GM21737 (cell line): Measurements from ENCODE around the gene ECM1.
A peak's percentile ranks its signal among the peaks of the same experiment; 100 is the strongest.

Source experiments
- ATAC-seq: cut with Tn5 transposase; IDR thresholded peaks from one replicate; pipeline ENCODE4 v1.9.1; 2021; ENCODE audit warnings: mild to moderate bottlenecking, moderate library complexity; ENCODE audit not compliant: unreplicated experiment

Gene ECM1

DNA sequence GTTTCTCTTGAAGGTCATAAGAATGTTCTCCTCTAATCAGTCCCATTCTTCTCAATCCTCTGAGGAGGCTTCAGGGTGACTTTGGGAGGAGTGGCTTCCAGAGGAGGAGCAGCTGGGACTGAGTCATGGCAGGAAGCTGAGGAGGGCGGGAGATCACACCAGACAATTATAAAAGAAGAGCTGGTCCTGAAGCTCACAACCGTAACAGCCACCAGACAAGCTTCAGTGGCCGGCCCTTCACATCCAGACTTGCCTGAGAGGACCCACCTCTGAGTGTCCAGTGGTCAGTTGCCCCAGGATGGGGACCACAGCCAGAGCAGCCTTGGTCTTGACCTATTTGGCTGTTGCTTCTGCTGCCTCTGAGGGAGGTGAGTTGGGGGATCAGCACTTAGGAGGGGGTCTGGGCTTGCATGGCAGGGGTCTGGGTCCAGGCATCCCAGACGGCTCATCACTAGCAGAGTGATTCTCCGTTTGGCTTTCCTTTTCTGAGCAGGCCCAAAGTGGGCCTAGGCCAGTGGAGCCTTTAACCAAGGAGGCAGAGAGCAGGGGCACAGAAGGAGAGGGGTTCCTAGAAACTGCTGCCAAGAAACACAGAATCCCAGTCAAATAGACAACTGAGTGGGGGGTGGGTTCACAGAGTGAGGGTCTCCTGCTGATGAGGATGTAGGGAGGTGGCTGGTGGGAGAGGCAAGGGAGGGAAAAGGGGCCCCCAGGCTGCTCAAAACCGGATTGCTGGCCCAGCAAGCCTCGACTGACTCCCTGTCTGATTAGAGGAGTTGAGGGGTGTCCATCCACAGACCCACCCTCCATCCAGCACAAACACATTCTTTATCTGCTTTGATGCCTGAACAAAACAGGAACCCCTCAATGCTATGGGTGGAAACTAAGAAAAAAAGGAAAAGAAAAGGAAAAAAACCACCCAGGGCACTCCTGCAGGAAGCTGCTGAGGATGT is at the start of gene ECM1:
Gene ECM1, plus strand, starts transcription at position 198 of the 953 bp plus-strand sequence. Its CDS starts 101 bp downstream, at position 299.
- no peak for ATAC-seq

DNA sequence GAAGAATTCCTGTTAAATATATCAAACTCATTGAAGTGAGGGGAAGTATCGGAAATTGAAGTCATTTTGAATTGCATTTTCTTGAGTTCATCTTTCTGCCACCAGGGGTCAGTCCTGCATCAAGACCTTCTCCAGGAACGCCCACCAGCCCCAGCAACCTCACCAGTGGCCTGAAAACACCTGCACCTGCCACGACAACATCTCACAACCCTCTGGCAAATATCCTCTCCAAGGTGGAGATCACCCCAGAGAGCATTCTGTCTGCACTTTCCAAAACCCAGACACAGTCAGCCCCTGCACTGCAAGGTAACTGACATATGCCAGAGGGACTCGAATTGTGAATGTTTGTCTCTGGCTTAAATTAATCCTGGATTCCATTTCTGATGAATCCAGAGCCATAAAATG is 43.5 kb upstream of the ECM1 start:
- no peak for ATAC-seq

DNA sequence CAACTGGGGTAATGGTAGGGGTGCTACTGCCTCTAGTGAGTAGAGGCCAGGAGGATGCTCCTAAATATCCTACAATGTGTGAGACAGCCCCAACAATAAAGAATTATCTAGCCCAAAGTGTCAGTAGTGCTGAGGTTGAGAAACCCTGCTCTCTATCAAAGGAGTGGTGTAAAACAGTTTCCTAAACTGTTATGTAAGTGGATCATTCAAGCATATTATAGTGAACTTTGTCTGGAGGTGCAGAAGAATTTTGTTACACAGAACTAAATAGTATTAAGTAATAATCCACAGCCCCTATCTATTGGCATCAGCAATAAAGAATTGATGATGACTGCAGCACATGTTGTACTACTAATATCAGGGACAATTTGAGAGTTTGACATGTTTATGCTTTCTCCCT is 40.9 kb upstream of the ECM1 start:
- no peak for ATAC-seq

DNA sequence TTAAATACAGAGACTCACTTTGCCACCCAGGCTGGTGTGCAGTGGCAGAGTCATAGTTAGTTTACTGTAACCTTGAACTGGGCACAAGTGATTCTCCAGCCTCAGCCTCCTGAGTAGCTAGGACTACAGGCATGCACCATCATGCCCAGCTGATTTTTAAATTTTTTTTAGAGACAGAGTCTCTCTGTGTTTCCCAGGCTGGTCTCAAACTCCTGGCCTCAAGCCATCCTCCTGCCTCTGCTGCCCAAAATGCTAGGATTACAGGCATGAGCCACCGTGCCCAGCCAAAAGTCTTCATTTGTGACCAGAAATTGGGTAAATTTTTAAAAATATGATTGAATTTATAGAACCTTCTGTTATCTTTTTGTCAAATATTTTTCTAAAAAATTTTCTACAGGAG is 38.6 kb upstream of the ECM1 start:
- ATAC-seq = no peak

DNA sequence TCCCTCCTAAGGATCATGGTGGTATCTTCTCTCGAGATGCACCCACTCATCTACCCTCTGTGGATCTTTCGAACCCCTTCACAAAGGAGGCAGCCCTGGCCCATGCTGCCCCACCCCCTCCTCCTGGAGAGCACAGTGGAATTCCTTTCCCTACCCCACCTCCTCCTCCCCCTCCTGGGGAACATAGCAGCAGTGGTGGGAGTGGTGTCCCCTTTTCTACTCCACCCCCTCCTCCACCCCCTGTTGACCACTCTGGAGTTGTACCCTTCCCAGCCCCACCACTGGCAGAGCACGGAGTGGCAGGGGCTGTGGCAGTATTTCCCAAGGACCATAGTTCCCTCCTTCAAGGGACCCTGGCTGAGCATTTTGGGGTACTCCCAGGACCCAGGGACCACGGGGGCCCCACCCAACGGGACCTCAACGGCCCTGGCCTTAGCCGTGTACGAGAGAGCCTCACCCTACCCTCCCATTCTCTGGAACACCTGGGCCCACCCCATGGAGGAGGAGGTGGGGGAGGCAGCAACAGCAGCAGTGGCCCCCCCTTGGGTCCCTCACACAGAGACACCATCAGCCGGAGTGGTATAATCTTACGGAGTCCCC is 35.2 kb upstream of the ECM1 start:
- no peak for ATAC-seq

DNA sequence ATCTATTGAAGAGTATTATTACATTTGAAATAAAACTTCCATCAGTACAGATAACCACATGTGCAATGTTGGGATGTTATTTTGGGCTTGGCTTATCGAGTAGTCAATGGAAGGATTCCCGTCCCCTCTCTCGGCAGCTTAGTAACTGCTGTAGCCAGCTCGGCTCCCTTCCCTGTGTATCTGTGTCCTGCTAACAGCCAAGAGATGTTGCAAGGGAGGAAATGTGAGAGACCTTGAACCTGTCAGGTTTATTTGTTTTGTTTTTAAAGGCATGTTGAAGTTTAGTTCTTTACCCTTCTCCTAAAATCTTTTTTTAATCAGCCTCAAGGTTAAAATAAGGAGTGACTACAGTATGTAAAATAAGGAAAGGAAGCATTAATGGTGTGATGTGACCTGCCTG is 34.2 kb upstream of the ECM1 start:
- ATAC-seq = no peak

DNA sequence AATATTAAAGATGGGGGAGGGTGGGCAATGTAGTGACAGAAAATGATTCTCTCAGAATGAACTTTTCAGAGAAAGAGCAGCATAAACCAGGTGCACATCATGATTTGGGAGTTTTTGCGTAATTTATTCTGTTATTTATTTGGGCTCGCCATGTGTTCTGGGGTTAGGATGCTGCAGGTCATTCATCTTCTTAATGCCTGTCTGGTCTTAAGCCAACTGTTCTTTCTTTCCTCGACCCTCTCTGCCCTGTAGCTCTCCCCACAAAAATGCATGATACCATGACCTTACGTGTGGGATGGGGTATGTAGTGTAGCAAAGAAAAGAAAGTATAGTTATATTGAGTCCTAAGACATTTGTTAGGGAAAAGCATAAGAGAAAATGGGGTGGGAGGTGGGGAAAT is 33.0 kb upstream of the ECM1 start:
- ATAC-seq = no peak

DNA sequence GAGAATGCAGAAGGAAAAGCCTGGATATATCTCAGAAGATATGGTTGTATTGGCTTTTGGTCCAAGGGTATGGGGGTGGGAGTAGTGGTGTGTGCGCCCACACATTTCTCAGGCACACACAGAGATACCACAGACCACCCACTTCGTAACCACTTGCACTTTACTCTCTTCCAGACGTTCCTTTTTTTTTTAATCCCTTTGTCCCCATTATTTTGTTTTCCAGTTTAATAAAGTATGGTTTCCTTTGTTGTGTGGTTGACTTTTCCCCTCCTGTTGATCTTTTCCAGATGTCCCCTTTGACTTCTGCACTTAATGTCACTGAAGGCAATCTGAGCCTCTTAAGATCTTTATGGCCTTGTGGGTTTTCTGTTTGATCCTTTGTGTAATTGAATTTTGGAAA is 31.2 kb upstream of the ECM1 start:
- no peak for ATAC-seq

DNA sequence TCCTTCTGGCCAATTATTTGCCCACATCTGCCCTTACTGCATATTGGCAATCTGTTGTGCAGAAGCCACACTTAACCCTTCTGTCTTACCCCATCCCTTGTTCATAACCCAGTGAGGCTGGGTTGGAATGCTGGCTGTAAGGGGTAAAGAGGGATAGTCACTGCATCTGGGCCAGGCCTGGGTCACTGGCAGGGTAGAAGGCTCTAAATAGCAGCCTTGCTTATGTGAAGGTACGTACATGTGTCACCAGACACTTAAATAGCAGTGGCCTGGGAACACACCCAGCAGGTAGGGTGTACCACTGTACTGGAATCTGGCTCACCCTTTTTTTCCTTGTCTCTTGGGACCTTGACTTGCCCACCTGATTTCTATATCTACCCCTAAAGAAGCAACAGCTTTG is 30.6 kb upstream of the ECM1 start:
- ATAC-seq = no peak

DNA sequence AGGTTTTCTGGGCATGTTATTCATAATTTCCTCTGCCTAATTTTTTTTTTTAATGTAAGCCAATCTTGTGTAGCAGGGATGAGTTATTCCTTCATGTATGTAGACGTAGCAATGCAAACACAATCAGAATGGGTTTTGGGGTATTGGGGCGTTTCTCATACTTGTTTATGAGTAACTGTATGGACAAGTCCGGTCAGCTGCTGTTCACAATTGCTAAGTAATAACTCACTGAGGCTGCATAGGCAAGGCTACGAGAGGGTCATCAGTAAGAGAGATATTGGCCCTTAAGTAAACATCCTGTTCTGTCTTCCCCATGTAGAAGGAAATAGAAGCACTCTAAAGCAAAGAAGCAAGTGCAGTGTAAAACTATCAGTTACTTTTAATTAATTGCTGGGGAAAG is 30.2 kb upstream of the ECM1 start:
- no peak for ATAC-seq

DNA sequence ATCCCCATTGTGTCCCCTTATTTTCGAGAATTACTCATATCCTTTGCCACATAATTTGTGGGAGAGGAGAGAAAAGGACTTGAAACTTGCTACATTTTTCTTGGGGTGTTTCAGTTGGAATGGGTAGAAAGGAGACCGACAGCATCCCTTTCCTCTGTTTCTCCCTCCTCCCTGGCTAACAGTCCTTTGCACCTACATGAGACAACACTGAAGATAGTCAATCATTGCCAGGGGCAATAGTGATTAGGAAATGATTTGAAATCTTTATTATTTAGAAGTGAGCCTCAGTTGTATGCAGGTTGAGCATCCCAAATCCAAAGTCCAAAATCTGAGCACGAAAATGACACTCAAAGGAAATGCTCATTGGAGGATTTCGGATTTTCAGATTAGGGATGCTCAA is 28.5 kb upstream of the ECM1 start:
- no peak for ATAC-seq

DNA sequence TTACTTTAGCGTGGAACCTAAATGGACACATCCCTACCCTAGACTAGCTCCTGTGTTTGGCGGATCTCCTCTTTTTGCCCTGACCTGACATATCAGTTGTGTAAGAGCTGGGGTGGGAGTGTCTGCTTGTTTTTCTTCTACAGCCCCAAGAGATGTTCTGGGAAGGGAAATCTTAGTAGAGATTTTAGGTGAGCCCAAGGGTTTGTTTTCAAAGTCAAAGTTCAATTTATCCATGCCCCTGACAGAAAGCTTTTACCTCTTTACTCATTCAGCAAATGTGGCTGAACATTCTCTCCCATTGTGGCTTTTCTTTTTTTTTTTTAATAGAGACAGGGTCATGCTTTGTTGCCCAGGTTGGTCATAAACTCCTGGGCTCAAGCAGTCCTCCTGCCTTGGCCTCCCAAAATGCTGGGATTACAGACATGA is 28.0 kb upstream of the ECM1 start:
- ATAC-seq = no peak

DNA sequence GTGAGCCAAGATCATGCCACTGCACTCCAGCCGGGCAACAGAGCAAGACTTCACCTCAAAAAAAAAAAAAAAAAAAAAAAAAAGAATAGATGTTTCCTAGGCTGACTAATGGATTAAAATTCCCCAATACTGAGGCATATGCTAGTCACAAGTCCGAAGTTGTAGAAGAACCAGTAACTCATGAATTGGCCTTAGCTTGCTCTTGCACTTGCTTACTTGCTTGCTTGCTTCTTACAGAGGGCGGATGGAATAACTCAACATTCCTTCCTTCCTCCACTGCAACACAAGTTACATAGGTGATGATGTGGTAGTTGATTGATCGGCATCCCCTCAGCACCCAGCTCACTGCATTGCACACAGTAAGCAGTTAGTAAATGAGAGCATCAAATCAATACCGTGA is 23.5 kb upstream of the ECM1 start:
- no peak for ATAC-seq

DNA sequence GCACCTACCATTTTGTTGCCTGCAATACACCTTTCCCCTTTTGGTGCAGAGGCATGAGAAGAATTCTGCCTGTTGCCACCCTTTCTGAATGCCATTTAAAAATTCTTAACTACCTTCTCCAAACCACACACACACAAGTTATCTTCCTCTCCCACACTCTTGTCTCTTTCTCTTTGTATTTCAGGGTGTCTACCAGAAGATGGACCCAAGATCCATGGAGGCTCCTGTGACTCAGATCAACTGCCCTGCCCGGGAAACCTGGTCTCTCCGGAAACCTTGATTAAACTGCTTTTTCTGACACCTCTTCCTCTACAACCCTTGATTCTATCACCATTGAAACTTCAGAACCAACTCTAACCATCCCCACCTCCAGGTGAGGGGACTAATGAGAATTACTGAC is 23.0 kb upstream of the ECM1 start:
- no peak for ATAC-seq

DNA sequence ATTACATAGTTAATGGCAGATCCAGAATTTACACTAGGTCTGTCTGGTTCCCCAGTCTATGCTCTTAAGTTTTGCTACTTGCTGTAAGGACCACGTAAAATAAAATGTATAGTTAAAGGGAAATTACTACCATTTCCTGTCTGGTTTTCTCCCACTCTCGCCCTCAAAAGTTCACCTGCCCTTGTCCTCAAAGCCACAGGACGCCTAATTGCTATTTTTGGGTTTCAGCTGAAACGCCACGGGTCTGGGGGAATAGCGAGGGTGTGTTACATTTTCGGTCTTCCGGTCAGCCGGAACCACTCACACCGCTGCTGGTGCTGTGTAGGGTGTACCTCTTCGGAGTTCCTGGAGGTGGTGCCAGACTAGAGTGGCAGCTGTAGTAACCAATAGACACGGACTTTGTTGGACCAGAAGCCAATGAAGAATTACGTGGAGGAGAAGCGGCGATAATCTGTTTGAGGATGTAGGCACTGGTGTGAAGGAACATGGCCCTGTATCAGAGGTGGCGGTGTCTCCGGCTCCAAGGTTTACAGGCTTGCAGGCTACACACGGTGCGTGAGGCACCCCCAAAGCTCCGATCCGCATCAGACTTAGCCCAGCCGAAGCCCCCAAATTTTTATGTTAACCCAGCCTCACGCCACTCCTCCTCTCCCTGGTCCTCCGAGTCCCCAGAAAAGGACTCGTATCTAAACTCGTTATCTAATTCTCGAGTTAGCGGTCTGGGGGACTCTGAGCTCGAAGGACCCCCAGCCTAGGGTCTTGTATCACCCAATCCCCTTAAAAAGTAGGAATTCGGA is 20.7 kb upstream of the ECM1 start, which contains the start of gene TARS2:
Gene TARS2, plus strand, starts transcription at position 454 of the 797 bp plus-strand sequence. Its CDS starts 32 bp downstream, at position 486.
- ATAC-seq = peak; percentile 99

DNA sequence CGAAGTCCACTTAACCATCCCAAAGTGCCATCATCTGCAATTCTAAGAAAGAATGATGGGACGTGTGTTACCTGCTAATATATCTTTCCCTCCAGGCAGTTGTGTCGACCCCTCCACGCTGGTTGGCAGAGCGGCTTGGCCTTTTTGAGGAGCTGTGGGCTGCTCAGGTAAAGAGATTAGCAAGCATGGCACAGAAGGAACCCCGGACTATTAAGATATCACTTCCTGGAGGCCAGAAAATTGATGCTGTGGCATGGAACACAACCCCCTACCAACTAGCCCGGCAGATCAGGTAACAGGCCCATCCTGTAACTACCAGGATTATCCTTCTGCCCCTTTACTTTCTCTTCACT is 20.2 kb upstream of the ECM1 start:
- no peak for ATAC-seq

DNA sequence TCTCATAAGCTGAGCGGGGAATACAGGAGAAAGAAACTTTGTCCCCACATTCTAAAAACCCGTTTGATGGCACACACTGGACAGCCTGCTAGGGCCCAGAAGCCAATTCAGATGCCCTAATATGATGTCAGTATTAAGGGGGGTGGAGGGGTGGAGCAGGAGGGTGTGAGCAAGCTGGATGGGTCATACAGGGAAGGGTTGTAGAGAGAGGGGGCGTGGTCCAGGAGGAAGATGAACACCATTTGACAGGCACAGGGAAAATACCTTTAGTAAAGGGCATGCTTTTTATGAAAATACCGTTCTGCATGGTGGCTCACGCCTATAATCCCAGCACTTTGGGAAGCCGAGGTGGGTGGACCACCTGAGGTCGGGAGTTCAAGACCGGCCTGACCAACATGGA is 14.7 kb upstream of the ECM1 start:
- ATAC-seq = no peak

DNA sequence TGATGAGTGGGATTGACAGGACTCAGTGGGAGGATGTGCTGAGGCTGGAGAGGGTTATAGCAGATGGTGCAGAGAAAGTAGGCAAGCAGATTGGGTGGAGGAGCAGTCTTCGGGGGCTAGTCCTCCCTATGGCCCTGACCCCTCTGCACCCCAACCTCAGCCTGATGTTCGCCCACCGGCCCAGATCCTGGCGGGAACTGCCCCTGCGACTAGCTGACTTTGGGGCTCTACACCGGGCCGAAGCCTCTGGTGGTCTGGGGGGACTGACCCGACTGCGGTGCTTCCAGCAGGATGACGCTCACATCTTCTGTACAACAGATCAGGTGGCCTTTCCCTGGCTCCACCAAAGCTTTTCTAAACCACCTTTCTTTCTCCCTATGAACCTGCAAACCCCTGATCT is 9.6 kb upstream of the ECM1 start:
- ATAC-seq = no peak

DNA sequence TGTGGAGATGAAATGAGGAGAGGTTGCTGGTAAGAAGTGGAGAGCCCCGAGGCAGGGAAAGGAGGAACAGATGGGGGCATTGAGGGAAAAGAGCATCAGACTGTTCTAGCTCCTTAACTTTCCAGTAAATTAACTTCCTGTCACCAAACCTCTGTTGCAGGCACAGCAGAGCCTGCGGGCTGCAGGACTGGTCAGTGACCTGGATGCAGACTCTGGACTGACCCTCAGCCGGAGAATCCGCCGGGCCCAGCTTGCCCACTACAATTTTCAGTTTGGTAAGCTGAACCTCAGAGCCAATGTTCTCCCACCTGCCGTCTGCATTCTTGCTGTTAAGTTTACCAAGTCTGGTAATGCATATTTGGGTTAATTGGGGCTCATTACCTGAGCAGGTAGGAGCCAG is 2.5 kb upstream of the ECM1 start:
- no peak for ATAC-seq

DNA sequence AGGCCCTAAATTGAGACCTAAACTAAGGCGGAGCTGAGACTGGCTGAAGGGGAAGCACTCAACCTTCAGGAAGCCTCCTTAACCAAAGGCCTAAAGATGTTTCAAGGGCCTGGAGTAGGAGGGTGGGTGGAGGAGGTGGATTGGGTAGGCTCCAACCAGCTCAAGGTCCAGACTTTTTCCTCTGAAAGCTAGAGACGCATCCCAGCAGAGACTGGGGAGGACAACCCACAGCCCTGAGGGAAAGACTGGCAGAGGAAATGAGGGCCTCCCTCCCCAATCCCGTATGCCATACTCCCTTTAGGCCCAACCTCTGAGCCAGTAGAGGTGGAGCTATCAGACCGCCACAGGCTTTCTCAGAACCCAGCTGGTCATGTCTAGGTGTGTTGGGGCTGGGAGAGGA is 1.1 kb downstream of the ECM1 start:
- no peak for ATAC-seq

DNA sequence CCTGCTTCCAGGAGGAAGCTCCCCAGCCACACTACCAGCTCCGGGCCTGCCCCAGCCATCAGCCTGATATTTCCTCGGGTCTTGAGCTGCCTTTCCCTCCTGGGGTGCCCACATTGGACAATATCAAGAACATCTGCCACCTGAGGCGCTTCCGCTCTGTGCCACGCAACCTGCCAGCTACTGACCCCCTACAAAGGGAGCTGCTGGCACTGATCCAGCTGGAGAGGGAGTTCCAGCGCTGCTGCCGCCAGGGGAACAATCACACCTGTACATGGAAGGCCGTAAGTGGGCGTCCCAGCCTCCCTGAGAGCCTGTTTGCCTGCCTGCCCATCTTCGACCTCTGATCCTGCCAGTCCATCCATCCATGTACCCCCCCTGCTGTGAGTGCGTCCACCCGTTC is 3.6 kb downstream of the ECM1 start:
- ATAC-seq = no peak
